A673 (cell line): ENCODE data around the gene KRT2. TPM values are rescaled to one million over a fixed set of nuclear protein-coding genes. Genes with fewer than 3 reads are reported as not detected.

Experiments used
- BruUV-seq: library from RNA; stranded (reverse); fragments of 400-500 nt; replicated peaks from 2 replicates; lab custom pipeline; 2021; lab: Mats Ljungman, UMichigan
- CTCF ChIA-PET: fragments of 300-600 bp; sonication (Branson Sonifier 250); formaldehyde crosslinking; loops from one replicate; lab custom pipeline; 2022; ENCODE audit warnings: antibody characterized with exemption; lab: Charles Lee
- POLR2A ChIA-PET: fragments of 300-600 bp; sonication (Branson Sonifier 250); formaldehyde crosslinking; loops from one replicate; lab custom pipeline; 2022; ENCODE audit warnings: antibody characterized with exemption; ENCODE audit not compliant: low non-redundant PET; lab: Charles Lee
- DNase-seq: peaks from one replicate; pipeline ENCODE4 v3.0.0-alpha.2; 2015; ENCODE audit warnings: low spot score
- H3K27ac ChIP-seq: fragments of 200-600 bp; sonication (generic); 2 replicates; pipeline ENCODE4 v1.5.1; 2016; ENCODE audit warnings: mixed run types, low read depth, mild to moderate bottlenecking, mixed read lengths, antibody characterized with exemption, low read length; ENCODE audit not compliant: poor library complexity, severe bottlenecking
- H3K27me3 ChIP-seq: fragments of 200-600 bp; sonication (generic); replicated peaks from 2 replicates; pipeline ENCODE4 v1.6.1; 2017; ENCODE audit warnings: mixed run types, low read depth, mild to moderate bottlenecking, mixed read lengths, antibody characterized with exemption, low read length; ENCODE audit not compliant: insufficient read depth, poor library complexity
- H3K36me3 ChIP-seq: fragments of 200-600 bp; sonication (generic); 2 replicates; pipeline ENCODE4 v1.6.1; 2016; ENCODE audit warnings: mixed run types, mild to moderate bottlenecking, mixed read lengths, antibody characterized with exemption, low read length; ENCODE audit not compliant: insufficient read depth, poor library complexity, severe bottlenecking
- H3K4me1 ChIP-seq: fragments of 200-600 bp; sonication (generic); 2 replicates; pipeline ENCODE4 v1.6.1; 2017; ENCODE audit warnings: mixed run types, mild to moderate bottlenecking, mixed read lengths, antibody characterized with exemption, low read length; ENCODE audit not compliant: insufficient read depth, poor library complexity, severe bottlenecking
- H3K4me3 ChIP-seq: fragments of 200-600 bp; sonication (generic); 2 replicates; pipeline ENCODE4 v1.5.1; 2016; ENCODE audit warnings: low read depth, mixed run types, mild to moderate bottlenecking, mixed read lengths, low read length; ENCODE audit not compliant: poor library complexity, severe bottlenecking
- H3K9me3 ChIP-seq: fragments of 200-600 bp; sonication (generic); 2 replicates; pipeline ENCODE4 v1.6.1; 2016; ENCODE audit warnings: mixed run types, low read depth, mild to moderate bottlenecking, mixed read lengths, antibody characterized with exemption, low read length; ENCODE audit not compliant: poor library complexity, severe bottlenecking
- CTCF ChIP-seq: fragments of 300-800, 200-600 bp; sonication (generic); conservative IDR thresholded peaks from 2 replicates; pipeline ENCODE4 v1.5.1; 2017; ENCODE audit warnings: low read depth, mild to moderate bottlenecking, antibody characterized with exemption, low read length, moderate library complexity, mixed read lengths
- EZH2 ChIP-seq: fragments of 200-600 bp; sonication (generic); IDR thresholded peaks from 2 replicates; pipeline ENCODE4 v1.6.1; 2017; ENCODE audit warnings: borderline replicate concordance, low read depth, mild to moderate bottlenecking, mixed read lengths, antibody characterized with exemption, low read length; ENCODE audit not compliant: poor library complexity, severe bottlenecking
- intact Hi-C: fragments of 100-400 bp; cut with micrococcal nuclease; formaldehyde crosslinking; loops from one replicate; pipeline ENCODE4 v1.10.0; 2022; ENCODE audit not compliant: unreplicated experiment
- total RNA-seq: library from RNA; stranded (reverse); gene quantifications from 2 replicates; pipeline ENCODE4 v1.2.3, GENCODE V29; 2021

The KRT2 gene
- total RNA-seq, 1 experiment from 2014 or later, result not detected

- Histone ChIP-seq H3K4me3 (no peak overlapping the region), H3K9me3 (no peaks in the 10 kb centered on the region), H3K27ac (no peak overlapping the region), H3K4me1 (no peaks in the 10 kb centered on the region), H3K27me3 (no peaks in the 10 kb centered on the region), H3K36me3 (no peaks in the 10 kb centered on the region)
- no peak for DNase-seq
- CTCF ChIA-PET, result no interaction called here
- TF ChIP-seq CTCF (no peak), EZH2 (no peak)
- POLR2A ChIA-PET, result interaction anchor here (0.6 kb wide), 1 partner anchor 195 kb away, joined by 3 read pairs; no protein-coding TSS in a partner anchor
- no TSS peak for BruUV-seq
- intact Hi-C loops, result no loop called here
These were observed 6.8 kb downstream of the KRT2 start for GRCh38 chr12:52645120-52645761.

GRCh38 chr12:52644078-52644415 is 8.0 kb downstream of the KRT2 start:
- Histone ChIP-seq H3K36me3 (no peaks in the 10 kb centered on the region), H3K4me1 (no peaks in the 10 kb centered on the region), H3K27ac (no peak overlapping the region), H3K27me3 (no peaks in the 10 kb centered on the region), H3K4me3 (no peak overlapping the region), H3K9me3 (no peaks in the 10 kb centered on the region)
- ChIA-PET POLR2A (no interaction called here), CTCF (no interaction called here)
- no TSS peak for BruUV-seq
- intact Hi-C loops, result no loop called here
- no peak for DNase-seq
- no peak for TF ChIP-seq CTCF
- no peak for TF ChIP-seq EZH2

GRCh38 chr12:52643233-52644077 is 8.6 kb downstream of the KRT2 start:
- H3K4me1 ChIP-seq, result no peaks in the 10 kb centered on the region
- H3K4me3 ChIP-seq, result no peak overlapping the region
- intact Hi-C loops, result no loop called here
- H3K36me3 ChIP-seq, result no peaks in the 10 kb centered on the region
- H3K27ac ChIP-seq, result no peak overlapping the region
- CTCF ChIA-PET, result no interaction called here
- DNase-seq, result no peak
- H3K27me3 ChIP-seq, result no peaks in the 10 kb centered on the region
- BruUV-seq, result no TSS peak
- POLR2A ChIA-PET, result no interaction called here
- H3K9me3 ChIP-seq, result no peaks in the 10 kb centered on the region
- TF ChIP-seq CTCF (no peak), EZH2 (no peak)
